Transverse colon (tissue), 4 donors: ENCODE data around the gene UNC5CL.
A peak's percentile ranks its signal among the peaks of the same experiment; 100 is the strongest.

Experiments
- EP300 ChIP-seq: sonication (generic); formaldehyde crosslinking; IDR thresholded peaks from one replicate; pipeline ENCODE4 v1.6.1; 2017; ENCODE audit warnings: antibody characterized with exemption, low read depth
- POLR2AphosphoS5 ChIP-seq, 3 donors: sonication (generic); formaldehyde crosslinking; IDR thresholded peaks; one replicate each; pipeline ENCODE4 v1.6.1; 2016; ENCODE audit warnings: antibody characterized with exemption in 3 of 3
- TF ChIP-seq, protein P1 (sequence below), 5 experiments: fragments of 200-600 bp in 3 of 5; fragments of 450-650 bp in 2 of 5; sonication (generic) in 3 of 5; IDR thresholded peaks; 1 replicate in 2 of 5; 2 replicates in 3 of 5; pipeline ENCODE4 v1.5.1; 2016 to 2017; ENCODE audit warnings: antibody characterized with exemption in 5 of 5, inconsistent platforms in 3 of 5, mild to moderate bottlenecking in 2 of 5, moderate library complexity in 1 of 5

- TF ChIP-seq, protein P1, sequence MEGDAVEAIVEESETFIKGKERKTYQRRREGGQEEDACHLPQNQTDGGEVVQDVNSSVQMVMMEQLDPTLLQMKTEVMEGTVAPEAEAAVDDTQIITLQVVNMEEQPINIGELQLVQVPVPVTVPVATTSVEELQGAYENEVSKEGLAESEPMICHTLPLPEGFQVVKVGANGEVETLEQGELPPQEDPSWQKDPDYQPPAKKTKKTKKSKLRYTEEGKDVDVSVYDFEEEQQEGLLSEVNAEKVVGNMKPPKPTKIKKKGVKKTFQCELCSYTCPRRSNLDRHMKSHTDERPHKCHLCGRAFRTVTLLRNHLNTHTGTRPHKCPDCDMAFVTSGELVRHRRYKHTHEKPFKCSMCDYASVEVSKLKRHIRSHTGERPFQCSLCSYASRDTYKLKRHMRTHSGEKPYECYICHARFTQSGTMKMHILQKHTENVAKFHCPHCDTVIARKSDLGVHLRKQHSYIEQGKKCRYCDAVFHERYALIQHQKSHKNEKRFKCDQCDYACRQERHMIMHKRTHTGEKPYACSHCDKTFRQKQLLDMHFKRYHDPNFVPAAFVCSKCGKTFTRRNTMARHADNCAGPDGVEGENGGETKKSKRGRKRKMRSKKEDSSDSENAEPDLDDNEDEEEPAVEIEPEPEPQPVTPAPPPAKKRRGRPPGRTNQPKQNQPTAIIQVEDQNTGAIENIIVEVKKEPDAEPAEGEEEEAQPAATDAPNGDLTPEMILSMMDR (IDR thresholded peaks at IDR 0.05): no peak
- TF ChIP-seq EP300 (no peak), POLR2AphosphoS5 (IDR thresholded peaks at IDR 0.05) (peak in 2 of 3 donors; percentile 90 to 92)
Measured at GRCh38 chr6:41071501-41071922, 32.5 kb upstream of the UNC5CL start.
